ENCODE data around the gene HOXC10. TPM values are rescaled to one million over a fixed set of nuclear protein-coding genes. Genes with fewer than 3 reads are reported as not detected.

Gene HOXC10
- total and polyA plus RNA-seq, 2 donors (not counting 3 experiments of a cell fraction or from before 2014, with no cell fraction given): 0.18 TPM; not detected in 1

- no peak for DNase-seq (ENCODE audit: low read depth, low spot score)
- H4K20me1 ChIP-seq (replicated peaks; ENCODE audit: control insufficient read depth, extremely low read depth, insufficient read depth, low read length): no peaks in the 10 kb centered on the region
- no peak overlapping the region for H3K9ac ChIP-seq (replicated peaks; ENCODE audit: extremely low read depth, insufficient read depth, low read length)
- H3K27ac ChIP-seq (ENCODE audit: insufficient read depth, low read depth, low read length): no peak overlapping the region
- no peaks in the 10 kb centered on the region for H3K36me3 ChIP-seq (ENCODE audit: control insufficient read depth in 2 of 2, extremely low read depth in 1 of 2, insufficient read depth in 2 of 2, low read length in 2 of 2)
- H3K9me3 ChIP-seq (replicated peaks; ENCODE audit: control insufficient read depth, insufficient read depth, low read length): no peaks in the 10 kb centered on the region
- no peak overlapping the region for H3K4me3 ChIP-seq (replicated peaks in 1 of 3; ENCODE audit: insufficient read depth in 1 of 3, low read depth in 1 of 3, low read length in 3 of 3)
- H3K4me1 ChIP-seq (ENCODE audit: control insufficient read depth, extremely low read depth, insufficient read depth, low read length): no peaks in the 10 kb centered on the region
- no peak for FAIRE-seq
- ChIA-PET CTCF (interaction anchor here (0.6 to 3.9 kb wide), 9 partner anchors 15 to 227 kb away, joined by 3 to 44 read pairs (median 12); no protein-coding TSS in a partner anchor), POLR2A (no interaction called here)
- no peaks in the 10 kb centered on the region for H3K9me1 ChIP-seq (replicated peaks; ENCODE audit: control insufficient read depth, extremely low read depth, insufficient read depth, low read length)
- TF ChIP-seq, protein P1, sequence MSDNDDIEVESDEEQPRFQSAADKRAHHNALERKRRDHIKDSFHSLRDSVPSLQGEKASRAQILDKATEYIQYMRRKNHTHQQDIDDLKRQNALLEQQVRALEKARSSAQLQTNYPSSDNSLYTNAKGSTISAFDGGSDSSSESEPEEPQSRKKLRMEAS (IDR thresholded peaks at IDR 0.05; ENCODE audit: insufficient read depth, insufficient read length): no peak
- TF ChIP-seq EZH2 (IDR thresholded peaks at IDR 0.05; ENCODE audit: borderline replicate concordance, low read depth, low read length, severe bottlenecking) (no peak), JUN (IDR thresholded peaks at IDR 0.05; ENCODE audit: borderline replicate concordance, insufficient read depth, insufficient read length, low read depth) (no peak), POLR2A (IDR thresholded peaks at IDR 0.05; ENCODE audit: low read depth, low read length) (no peak), GATA2 (IDR thresholded peaks at IDR 0.05; ENCODE audit: insufficient read depth, insufficient read length, low read depth, low read length) (no peak), POLR2AphosphoS5 (IDR thresholded peaks at IDR 0.05; ENCODE audit: insufficient read depth, low read depth, low read length) (no peak), FOS (IDR thresholded peaks at IDR 0.05; ENCODE audit: borderline replicate concordance, insufficient read depth, low read length) (no peak), MYC (IDR thresholded peaks at IDR 0.05; ENCODE audit: low read depth, low read length) (no peak)
- TF ChIP-seq, protein P2, sequence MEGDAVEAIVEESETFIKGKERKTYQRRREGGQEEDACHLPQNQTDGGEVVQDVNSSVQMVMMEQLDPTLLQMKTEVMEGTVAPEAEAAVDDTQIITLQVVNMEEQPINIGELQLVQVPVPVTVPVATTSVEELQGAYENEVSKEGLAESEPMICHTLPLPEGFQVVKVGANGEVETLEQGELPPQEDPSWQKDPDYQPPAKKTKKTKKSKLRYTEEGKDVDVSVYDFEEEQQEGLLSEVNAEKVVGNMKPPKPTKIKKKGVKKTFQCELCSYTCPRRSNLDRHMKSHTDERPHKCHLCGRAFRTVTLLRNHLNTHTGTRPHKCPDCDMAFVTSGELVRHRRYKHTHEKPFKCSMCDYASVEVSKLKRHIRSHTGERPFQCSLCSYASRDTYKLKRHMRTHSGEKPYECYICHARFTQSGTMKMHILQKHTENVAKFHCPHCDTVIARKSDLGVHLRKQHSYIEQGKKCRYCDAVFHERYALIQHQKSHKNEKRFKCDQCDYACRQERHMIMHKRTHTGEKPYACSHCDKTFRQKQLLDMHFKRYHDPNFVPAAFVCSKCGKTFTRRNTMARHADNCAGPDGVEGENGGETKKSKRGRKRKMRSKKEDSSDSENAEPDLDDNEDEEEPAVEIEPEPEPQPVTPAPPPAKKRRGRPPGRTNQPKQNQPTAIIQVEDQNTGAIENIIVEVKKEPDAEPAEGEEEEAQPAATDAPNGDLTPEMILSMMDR (IDR thresholded peaks at IDR 0.05; ENCODE audit: extremely low read depth in 1 of 2, insufficient read depth in 1 of 2, low read depth in 1 of 2, low read length in 2 of 2): no peak
- intact Hi-C loops (cut with micrococcal nuclease): loop anchor here (1.0 to 5.0 kb wide), 2 partner anchors 216 to 283 kb away; no protein-coding TSS in a partner anchor
- no peaks in the 10 kb centered on the region for H3K79me2 ChIP-seq (ENCODE audit: control insufficient read depth, insufficient read depth, low read length)
- dilution Hi-C loops (cut with MboI; ENCODE audit: extremely low pct_ligation_motif_present, low sequenced_read_pairs): no loop called here
- H2AFZ ChIP-seq (ENCODE audit: low read depth, low read length): no peak overlapping the region
- H3K4me2 ChIP-seq (ENCODE audit: insufficient read depth, low read length): no peak overlapping the region
- no TSS peak for BruUV-seq (replicated peaks)
- peaks cover 91 to 93% of the 10 kb centered on the region in 2 experiments for H3K27me3 ChIP-seq (ENCODE audit: control insufficient read depth in 2 of 2, insufficient read depth in 2 of 2, low read length in 2 of 2)
These were observed 697 bp downstream of the HOXC10 start for GRCh38 chr12:53985692-53985993.

Data from endothelial cell of umbilical vein (primary cell).